GM12801 (cell line): ENCODE measurements around the gene CADM2.

Source experiments
- CTCF ChIP-seq: IDR thresholded peaks from one replicate; pipeline ENCODE4 v1.5.1; 2011; ENCODE audit warnings: control low read depth; ENCODE audit not compliant: insufficient read length; ENCODE audit errors: extremely low read depth

CADM2 gene

GRCh38 chr3:84974347-84974746 is 15.6 kb downstream of the CADM2 start:
- TF ChIP-seq CTCF, result no peak

GRCh38 chr3:84977021-84977420 is 18.2 kb downstream of the CADM2 start:
- no peak for TF ChIP-seq CTCF

- TF ChIP-seq CTCF, result no peak
These were observed 20.1 kb downstream of the CADM2 start for GRCh38 chr3:84978843-84979242.

- no peak for TF ChIP-seq CTCF
These were observed 21.2 kb downstream of the CADM2 start for GRCh38 chr3:84980011-84980410.

GRCh38 chr3:84980456-84980855 is 21.7 kb downstream of the CADM2 start:
- TF ChIP-seq CTCF, result no peak

GRCh38 chr3:84983490-84983889 is 24.7 kb downstream of the CADM2 start:
- no peak for TF ChIP-seq CTCF

- no peak for TF ChIP-seq CTCF
These were observed 25.6 kb downstream of the CADM2 start for GRCh38 chr3:84984429-84984828.

- TF ChIP-seq CTCF, result no peak
These were observed 27.0 kb downstream of the CADM2 start for GRCh38 chr3:84985795-84986194.
